H9 (cell line): Measurements from ENCODE around the gene C10orf120. TPM values are rescaled to one million over a fixed set of nuclear protein-coding genes. Genes with fewer than 3 reads are reported as not detected.

Experiments
- DNase-seq: peaks from one replicate; pipeline ENCODE4 v3.0.0-alpha.2; 2017
- H2AFZ ChIP-seq: one replicate; pipeline ENCODE4 v1.6.1; 2013; ENCODE audit warnings: mild to moderate bottlenecking, low read length, control low read depth, moderate library complexity
- H2AK5ac ChIP-seq: 2 replicates; pipeline ENCODE4 v1.6.1; 2013; ENCODE audit warnings: low read length, control low read depth, mixed read lengths; ENCODE audit not compliant: insufficient read length
- H2BK120ac ChIP-seq: one replicate; pipeline ENCODE4 v1.6.1; 2013; ENCODE audit warnings: low read depth, mild to moderate bottlenecking, low read length, control low read depth, inconsistent platforms; ENCODE audit not compliant: poor library complexity, severe bottlenecking
- H2BK12ac ChIP-seq: 2 replicates; pipeline ENCODE4 v1.6.1; 2013; ENCODE audit warnings: low read length, control low read depth, mixed read lengths, low read depth; ENCODE audit not compliant: insufficient read length
- H2BK15ac ChIP-seq: 2 replicates; pipeline ENCODE4 v1.6.1; 2013; ENCODE audit warnings: low read depth, low read length, control low read depth
- H2BK20ac ChIP-seq: one replicate; pipeline ENCODE4 v1.6.1; 2013; ENCODE audit warnings: low read depth, mild to moderate bottlenecking, low read length, control low read depth, inconsistent platforms; ENCODE audit not compliant: poor library complexity, severe bottlenecking
- H2BK5ac ChIP-seq: 2 replicates; pipeline ENCODE4 v1.6.1; 2013; ENCODE audit warnings: low read length, control low read depth, mixed read lengths; ENCODE audit not compliant: insufficient read length
- H3K14ac ChIP-seq: 2 replicates; pipeline ENCODE4 v1.6.1; 2013; ENCODE audit warnings: low read length, control low read depth; ENCODE audit not compliant: insufficient read depth
- H3K18ac ChIP-seq: 2 replicates; pipeline ENCODE4 v1.6.1; 2013; ENCODE audit warnings: low read depth, mild to moderate bottlenecking, mixed read lengths, low read length, control low read depth; ENCODE audit not compliant: insufficient read length
- H3K23ac ChIP-seq: 2 replicates; pipeline ENCODE4 v1.6.1; 2013; ENCODE audit warnings: low read length, control low read depth, mixed read lengths, low read depth; ENCODE audit not compliant: insufficient read length
- H3K23me2 ChIP-seq: 2 replicates; pipeline ENCODE4 v1.6.1; 2013; ENCODE audit warnings: low read depth, mild to moderate bottlenecking, mixed read lengths, low read length, control low read depth; ENCODE audit not compliant: insufficient read length, poor library complexity, severe bottlenecking
- H3K27ac ChIP-seq: 2 replicates; pipeline ENCODE4 v1.5.1; 2013; ENCODE audit warnings: low read length, control low read depth, mixed read lengths, low read depth; ENCODE audit not compliant: insufficient read length
- H3K27me3 ChIP-seq: 2 replicates; pipeline ENCODE4 v1.6.1; 2013; ENCODE audit warnings: low read length, control low read depth, inconsistent platforms; ENCODE audit not compliant: insufficient read depth
- H3K4ac ChIP-seq: 2 replicates; pipeline ENCODE4 v1.6.1; 2013; ENCODE audit warnings: low read depth, mild to moderate bottlenecking, control low read depth, inconsistent platforms, low read length, moderate library complexity
- H3K4me1 ChIP-seq: 2 replicates; pipeline ENCODE4 v1.6.1; 2013; ENCODE audit warnings: low read length, control low read depth, inconsistent platforms; ENCODE audit not compliant: insufficient read depth
- H3K4me2 ChIP-seq: 2 replicates; pipeline ENCODE4 v1.6.1; 2013; ENCODE audit warnings: low read length, control low read depth, mixed read lengths; ENCODE audit not compliant: insufficient read length, insufficient read depth
- H3K56ac ChIP-seq: 2 replicates; pipeline ENCODE4 v1.6.1; 2013; ENCODE audit warnings: low read depth, mild to moderate bottlenecking, mixed read lengths, low read length, control low read depth; ENCODE audit not compliant: insufficient read length
- H3K79me1 ChIP-seq: 2 replicates; pipeline ENCODE4 v1.6.1; 2013; ENCODE audit warnings: low read depth, mild to moderate bottlenecking, moderate library complexity, low read length, control low read depth, inconsistent platforms; ENCODE audit not compliant: insufficient read depth, poor library complexity, severe bottlenecking
- H3K79me2 ChIP-seq: 2 replicates; pipeline ENCODE4 v1.6.1; 2013; ENCODE audit warnings: low read length, control low read depth, inconsistent platforms; ENCODE audit not compliant: insufficient read depth
- H3K9ac ChIP-seq: 2 replicates; pipeline ENCODE4 v1.6.1; 2013; ENCODE audit warnings: low read length, control low read depth, mixed read lengths; ENCODE audit not compliant: insufficient read length; ENCODE audit errors: extremely low read depth
- H3K9me3 ChIP-seq: one replicate; pipeline ENCODE4 v1.6.1; 2013; ENCODE audit warnings: low read depth, low read length, inconsistent platforms; ENCODE audit not compliant: control insufficient read depth
- H3T11ph ChIP-seq: one replicate; pipeline ENCODE4 v1.6.1; 2013; ENCODE audit warnings: mild to moderate bottlenecking, low read length, control low read depth, inconsistent platforms
- H4K20me1 ChIP-seq: one replicate; pipeline ENCODE4 v1.6.1; 2013; ENCODE audit not compliant: control insufficient read depth, insufficient read length, insufficient read depth
- H4K5ac ChIP-seq: 2 replicates; pipeline ENCODE4 v1.6.1; 2013; ENCODE audit warnings: low read depth, mild to moderate bottlenecking, mixed read lengths, low read length, control low read depth; ENCODE audit not compliant: insufficient read length
- H4K8ac ChIP-seq: replicated peaks from 2 replicates; pipeline ENCODE4 v1.6.1; 2013; ENCODE audit warnings: low read length, control low read depth, mixed read lengths, low read depth; ENCODE audit not compliant: insufficient read length
- H4K91ac ChIP-seq: 2 replicates; pipeline ENCODE4 v1.6.1; 2013; ENCODE audit warnings: low read depth, mild to moderate bottlenecking, moderate library complexity, mixed read lengths, low read length, control low read depth; ENCODE audit not compliant: insufficient read length
- H3K27ac Mint-ChIP-seq, 3 experiments: 2 replicates in 2 of 3; 3 replicates in 1 of 3; pipeline ENCODE4 v1.8.0; 2020 to 2021; ENCODE audit warnings: mixed read lengths in 3 of 3, mild to moderate bottlenecking in 1 of 3, moderate library complexity in 1 of 3
- H3K27me3 Mint-ChIP-seq: 2 replicates; pipeline ENCODE4 v1.8.0; 2021; ENCODE audit warnings: low read depth, mild to moderate bottlenecking, moderate library complexity, mixed read lengths
- H3K36me3 Mint-ChIP-seq, 3 experiments: 2 replicates in 2 of 3; 3 replicates in 1 of 3; pipeline ENCODE4 v1.8.0; 2020 to 2021; ENCODE audit warnings: low read depth in 3 of 3, mixed read lengths in 3 of 3; ENCODE audit not compliant: insufficient read depth in 1 of 3
- H3K4me1 Mint-ChIP-seq, 2 experiments: 2 replicates each; pipeline ENCODE4 v1.8.0; 2020; ENCODE audit warnings: mixed read lengths in 2 of 2
- H3K4me3 Mint-ChIP-seq, 2 experiments: 2 replicates in 1 of 2; 3 replicates in 1 of 2; pipeline ENCODE4 v1.8.0; 2020 to 2021; ENCODE audit warnings: mild to moderate bottlenecking in 2 of 2, mixed read lengths in 2 of 2, moderate library complexity in 1 of 2
- H3K9me3 Mint-ChIP-seq, 2 experiments: 2 replicates in 1 of 2; 3 replicates in 1 of 2; pipeline ENCODE4 v1.8.0; 2020; ENCODE audit warnings: mild to moderate bottlenecking in 2 of 2, mixed read lengths in 2 of 2, moderate library complexity in 1 of 2
- WGBS: extraction: QIAGEN DNeasy Blood & Tissue Kit; methylation state at CpG from one replicate; pipeline ENCODE4 v1.1.7; 2013; ENCODE audit warnings: missing lambda C conversion rate, low lambda C conversion rate, mixed read lengths; ENCODE audit not compliant: insufficient read length; ENCODE audit errors: extremely low coverage; 5-methylcytosine and 5-hydroxymethylcytosine counted together
- total RNA-seq: library from RNA; stranded (reverse); gene quantifications from 2 replicates; pipeline ENCODE4 v1.2.1, GENCODE V29; 2021
- TF ChIP-seq, protein P1 (sequence below): fragments of 200-600 bp; sonication (generic); conservative IDR thresholded peaks from 3 replicates; pipeline ENCODE4 v1.8.0; 2021; ENCODE audit warnings: antibody characterized with exemption, mild to moderate bottlenecking

C10orf120 gene
- total RNA-seq, 1 experiment from 2014 or later = not detected

DNA sequence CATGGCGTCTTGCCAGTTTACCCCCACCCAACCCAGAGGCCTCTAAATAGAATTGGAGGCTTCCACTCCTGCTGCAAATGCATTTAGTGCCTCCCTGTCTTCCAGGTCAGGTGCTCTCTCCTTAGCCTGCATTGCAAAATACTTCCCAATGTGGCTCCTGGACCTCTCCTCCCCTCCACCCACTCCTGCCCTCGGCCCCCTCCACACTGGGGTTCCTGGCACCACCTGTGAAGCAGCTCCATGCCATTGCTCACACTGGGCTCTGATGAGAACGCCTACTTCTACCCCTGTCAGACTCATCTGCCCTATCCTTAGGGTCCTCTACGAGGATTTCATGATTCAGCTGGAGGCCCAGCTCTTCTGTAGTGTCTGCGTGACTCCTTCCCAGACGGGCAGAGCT lies 37.4 kb downstream of the C10orf120 start:
- Histone ChIP-seq H3K79me1 (no peaks in the 10 kb centered on the region), H2BK120ac (no peak overlapping the region), H4K91ac (no peak overlapping the region), H3K14ac (no peak overlapping the region), H2AK5ac (no peak overlapping the region), H3K27me3 (no peaks in the 10 kb centered on the region), H3K79me2 (no peaks in the 10 kb centered on the region), H2BK20ac (no peak overlapping the region), H3K18ac (no peak overlapping the region), H3K23ac (no peak overlapping the region), H2BK15ac (no peak overlapping the region), H2AFZ (no peak overlapping the region), H3K27ac (no peak overlapping the region), H3K4me1 (no peaks in the 10 kb centered on the region), H3T11ph (no peak overlapping the region), H2BK5ac (no peak overlapping the region), H3K4ac (no peak overlapping the region), H4K20me1 (no peaks in the 10 kb centered on the region), H3K56ac (no peak overlapping the region), H4K5ac (no peak overlapping the region), H3K23me2 (no peaks in the 10 kb centered on the region), H2BK12ac (no peak overlapping the region), H3K9ac (no peak overlapping the region), H3K9me3 (no peaks in the 10 kb centered on the region), H4K8ac (no peak overlapping the region), H3K4me2 (no peak overlapping the region)
- H3K9me3 Mint-ChIP-seq = no peaks in the 10 kb centered on the region
- TF ChIP-seq, protein P1, sequence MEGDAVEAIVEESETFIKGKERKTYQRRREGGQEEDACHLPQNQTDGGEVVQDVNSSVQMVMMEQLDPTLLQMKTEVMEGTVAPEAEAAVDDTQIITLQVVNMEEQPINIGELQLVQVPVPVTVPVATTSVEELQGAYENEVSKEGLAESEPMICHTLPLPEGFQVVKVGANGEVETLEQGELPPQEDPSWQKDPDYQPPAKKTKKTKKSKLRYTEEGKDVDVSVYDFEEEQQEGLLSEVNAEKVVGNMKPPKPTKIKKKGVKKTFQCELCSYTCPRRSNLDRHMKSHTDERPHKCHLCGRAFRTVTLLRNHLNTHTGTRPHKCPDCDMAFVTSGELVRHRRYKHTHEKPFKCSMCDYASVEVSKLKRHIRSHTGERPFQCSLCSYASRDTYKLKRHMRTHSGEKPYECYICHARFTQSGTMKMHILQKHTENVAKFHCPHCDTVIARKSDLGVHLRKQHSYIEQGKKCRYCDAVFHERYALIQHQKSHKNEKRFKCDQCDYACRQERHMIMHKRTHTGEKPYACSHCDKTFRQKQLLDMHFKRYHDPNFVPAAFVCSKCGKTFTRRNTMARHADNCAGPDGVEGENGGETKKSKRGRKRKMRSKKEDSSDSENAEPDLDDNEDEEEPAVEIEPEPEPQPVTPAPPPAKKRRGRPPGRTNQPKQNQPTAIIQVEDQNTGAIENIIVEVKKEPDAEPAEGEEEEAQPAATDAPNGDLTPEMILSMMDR = no peak
- WGBS = no CpG with 5 or more reads among the region's 6 CpGs
- 0 out of 2 replicates have a peak, but pooled peaks cover 7% of the 10 kb centered on the region for H3K27me3 Mint-ChIP-seq
- DNase-seq = no peak
- H3K4me1 Mint-ChIP-seq = peaks cover 3 to 8% of the 10 kb centered on the region in 2 experiments; a peak in 2 of 4 replicates
- no peak overlapping the region for H3K4me3 Mint-ChIP-seq
- no peaks in the 10 kb centered on the region for H3K36me3 Mint-ChIP-seq
- H3K27ac Mint-ChIP-seq = no peak overlapping the region
